HepG2 (cell line): ENCODE data around the gene INKA1. TPM values are rescaled to one million over a fixed set of nuclear protein-coding genes. Genes with fewer than 3 reads are reported as not detected.

ENCODE experiments used
- CSRNP1 ChIP-seq: sonication (generic); formaldehyde crosslinking; IDR thresholded peaks from 2 replicates; pipeline ENCODE4 v1.8.1; 2023; ENCODE audit warnings: mild to moderate bottlenecking, missing genetic modification reagents
- DMAP1 ChIP-seq: IDR thresholded peaks from 2 replicates; pipeline ENCODE4 v1.6.1; 2016
- JUN ChIP-seq: sonication (generic); formaldehyde crosslinking; IDR thresholded peaks from 2 replicates; pipeline ENCODE4 v1.4.0; 2020; ENCODE audit warnings: mild to moderate bottlenecking, missing genetic modification reagents
- MXI1 ChIP-seq: IDR thresholded peaks from 3 replicates; pipeline ENCODE4 v1.6.1; 2012; ENCODE audit warnings: low read depth, low read length, inconsistent platforms, borderline replicate concordance
- RARG ChIP-seq: sonication (generic); formaldehyde crosslinking; IDR thresholded peaks from 2 replicates; pipeline ENCODE4 v1.4.0; 2020; ENCODE audit warnings: low read depth, mild to moderate bottlenecking, missing genetic modification reagents
- RBAK ChIP-seq: sonication (generic); formaldehyde crosslinking; IDR thresholded peaks from 2 replicates; pipeline ENCODE4 v1.5.1; 2020; ENCODE audit warnings: mild to moderate bottlenecking, missing genetic modification reagents
- TCF7 ChIP-seq: sonication (generic); IDR thresholded peaks from 2 replicates; pipeline ENCODE4 v1.6.1; 2016; ENCODE audit warnings: antibody characterized with exemption, low read depth
- TFE3 ChIP-seq: IDR thresholded peaks from 2 replicates; pipeline ENCODE4 v1.6.1; 2016
- TRAFD1 ChIP-seq: sonication (generic); formaldehyde crosslinking; IDR thresholded peaks from 2 replicates; pipeline ENCODE4 v1.5.1; 2020; ENCODE audit warnings: missing genetic modification reagents, mild to moderate bottlenecking, borderline replicate concordance
- ZBTB25 ChIP-seq: IDR thresholded peaks from 2 replicates; pipeline ENCODE4 v1.6.1; 2018; ENCODE audit warnings: missing genetic modification reagents
- ZEB1 ChIP-seq: IDR thresholded peaks from 2 replicates; pipeline ENCODE4 v1.6.1; 2012; ENCODE audit warnings: mild to moderate bottlenecking, low read depth, inconsistent platforms; ENCODE audit not compliant: insufficient replicate concordance
- ZNF253 ChIP-seq: sonication (generic); formaldehyde crosslinking; IDR thresholded peaks from 2 replicates; pipeline ENCODE4 v1.8.0; 2022; ENCODE audit warnings: mild to moderate bottlenecking, missing genetic modification reagents, borderline replicate concordance
- ZNF281 ChIP-seq: sonication (generic); formaldehyde crosslinking; IDR thresholded peaks from 2 replicates; pipeline ENCODE4 v1.4.0; 2020; ENCODE audit warnings: missing genetic modification reagents, borderline replicate concordance
- ZNF3 ChIP-seq: IDR thresholded peaks from 2 replicates; pipeline ENCODE4 v1.7.0; 2017; ENCODE audit warnings: inconsistent platforms
- ZNF446 ChIP-seq: sonication (generic); formaldehyde crosslinking; IDR thresholded peaks from 2 replicates; pipeline ENCODE4 v1.5.0; 2020; ENCODE audit warnings: mild to moderate bottlenecking, missing genetic modification reagents
- ZNF678 ChIP-seq: sonication (generic); formaldehyde crosslinking; IDR thresholded peaks from 2 replicates; pipeline ENCODE4 v1.4.0; 2020; ENCODE audit warnings: mild to moderate bottlenecking, missing genetic modification reagents
- ZNF710 ChIP-seq: sonication (generic); formaldehyde crosslinking; IDR thresholded peaks from 2 replicates; pipeline ENCODE4 v1.5.0; 2020; ENCODE audit warnings: mild to moderate bottlenecking, missing genetic modification reagents, borderline replicate concordance
- ZNF746 ChIP-seq: sonication (generic); formaldehyde crosslinking; IDR thresholded peaks from 2 replicates; pipeline ENCODE4 v1.8.0; 2022; ENCODE audit warnings: mild to moderate bottlenecking, missing genetic modification reagents
- polyA plus RNA-seq, 8 experiments: library from polyadenylated mRNA; depleted of rRNA in 3 of 8; stranded (reverse) in 7 of 8; unstranded in 1 of 8; fragments of >200 nt; fragmentation: Illumina TruSeq in 4 of 8; extraction: Trizol in 4 of 8; gene quantifications; 2 replicates each; pipeline versions ENCODE4 v1.2.1 to v1.2.3, GENCODE V29; 2011 to 2016; ENCODE audit warnings: low read depth in 4 of 8, missing spikeins in 1 of 8, mixed read lengths in 1 of 8; ENCODE audit not compliant: insufficient read depth in 1 of 8
- total RNA-seq, 5 experiments: library from RNA; depleted of rRNA; stranded (reverse); fragments of >200 nt; fragmentation: Illumina TruSeq; extraction: Trizol; gene quantifications; 2 replicates each; pipeline ENCODE4 v1.2.3, GENCODE V29; 2016; ENCODE audit warnings: low read depth in 1 of 5

The INKA1 gene
- total and polyA plus RNA-seq, 2 of the 13 experiments (the other 11 are each of a cell fraction or from before 2014, with no cell fraction given): 0.22 to 0.41 TPM

GRCh38 chr3:49802719-49803464 lies at the start of gene INKA1 (continued):
- no peak for TF ChIP-seq ZNF281 (CRISPR knock-in tag)
- TF ChIP-seq TRAFD1 (CRISPR knock-in tag): no peak
- TF ChIP-seq ZBTB25 (CRISPR knock-in tag): peak; percentile 70; the same call in 1 of the 2 replicates
- TF ChIP-seq TCF7: no peak
- no peak for TF ChIP-seq CSRNP1 (CRISPR knock-in tag)
- no peak for TF ChIP-seq ZEB1
- TF ChIP-seq ZNF710 (CRISPR knock-in tag): peak; percentile 1; the same call in 1 of the 2 replicates
- peak; percentile 59; the same call in 1 of the 2 replicates for TF ChIP-seq RBAK (CRISPR knock-in tag)
- no peak for TF ChIP-seq ZNF3 (CRISPR knock-in tag)
- no peak for TF ChIP-seq RARG (CRISPR knock-in tag)
- no peak for TF ChIP-seq ZNF746 (CRISPR knock-in tag)
- no peak for TF ChIP-seq JUN (CRISPR knock-in tag)
- TF ChIP-seq ZNF253: no peak
- TF ChIP-seq MXI1: peak; percentile 46; the same call in 1 of the 3 replicates
- TF ChIP-seq ZNF678: no peak
- TF ChIP-seq ZNF446 (CRISPR knock-in tag): 0 out of 2 replicates have a peak, but pooled peaks have one; percentile 44
- no peak for TF ChIP-seq TFE3 (CRISPR knock-in tag)
- 0 out of 2 replicates have a peak, but pooled peaks have one; percentile 31 for TF ChIP-seq DMAP1 (CRISPR knock-in tag)
